ENCODE results near the gene PCBD1.

- TF ChIP-seq, protein P1, sequence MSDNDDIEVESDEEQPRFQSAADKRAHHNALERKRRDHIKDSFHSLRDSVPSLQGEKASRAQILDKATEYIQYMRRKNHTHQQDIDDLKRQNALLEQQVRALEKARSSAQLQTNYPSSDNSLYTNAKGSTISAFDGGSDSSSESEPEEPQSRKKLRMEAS (IDR thresholded peaks at IDR 0.05), result no peak
- TF ChIP-seq FOSL1 (IDR thresholded peaks at IDR 0.05; ENCODE audit: low read depth) (no peak), CTCF (IDR thresholded peaks at IDR 0.05 in 2 of 3, conservative IDR thresholded peaks at IDR 0.05 in 1 of 3; ENCODE audit: borderline replicate concordance in 1 of 3, insufficient read depth in 1 of 3, low read depth in 2 of 3, low read length in 2 of 3) (no peak), POLR2A (IDR thresholded peaks at IDR 0.05; ENCODE audit: borderline replicate concordance, extremely low read depth, insufficient read depth, insufficient read length) (no peak)
Observed at GRCh38 chr10:70912556-70912955, 24.2 kb upstream of the PCBD1 start.
